ENCODE data around the gene ANXA2. TPM values are rescaled to one million over a fixed set of nuclear protein-coding genes. Genes with fewer than 3 reads are reported as not detected.
A peak's percentile ranks its signal among the peaks of the same experiment; 100 is the strongest.

The ANXA2 gene
- total RNA-seq, 4 donors from 2014 or later, result 487 to 718 (median 620) TPM

DNA sequence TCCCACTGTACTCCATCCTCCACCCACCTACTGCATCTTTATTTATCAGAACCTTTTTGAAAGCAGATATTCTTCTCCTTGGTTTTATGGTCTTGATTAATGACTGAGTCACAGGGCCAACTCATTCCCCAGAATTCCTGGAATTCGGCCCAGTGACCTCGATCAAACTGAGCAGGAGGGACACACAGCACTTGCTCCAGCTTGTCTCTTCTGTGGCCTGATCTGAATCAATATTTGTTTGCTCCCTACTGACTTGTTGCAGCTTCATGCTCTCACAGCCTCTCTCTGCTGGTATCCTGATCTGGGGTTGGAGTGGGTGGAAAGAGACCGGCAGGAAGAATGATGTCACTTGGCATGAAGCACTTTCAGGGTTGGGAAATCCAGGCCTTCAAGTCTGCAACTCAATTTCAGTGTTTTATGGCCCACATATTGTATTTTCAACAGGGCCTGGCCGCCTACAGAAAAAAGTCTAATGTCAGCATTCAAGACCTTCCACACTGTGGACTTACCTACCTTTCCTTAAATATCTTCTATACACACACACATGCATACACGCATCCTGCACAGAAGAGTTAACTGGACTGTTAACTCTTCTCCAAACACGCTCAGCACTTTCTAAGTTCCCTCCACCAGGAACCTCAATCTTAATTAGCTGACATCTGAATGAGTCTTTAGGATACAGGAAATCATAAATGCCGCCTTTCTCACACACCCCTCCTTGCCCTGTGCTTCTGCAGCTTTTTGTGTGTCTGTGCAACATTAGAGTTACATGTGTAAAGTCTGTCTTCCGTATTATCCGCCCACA lies 4.6 kb downstream of the ANXA2 start:
- in situ Hi-C loops (cut with MboI; ENCODE audit: low pct_ligation_motif_present in 1 of 4, low pct_unique_long_range_greater_than_20kb in 1 of 4, low sequenced_read_pairs in 3 of 4), result no loop called here
- H3K4me3 ChIP-seq, result peak overlapping the region in 1 of 4 donors; percentile 32

GRCh38 chr15:60392601-60392985 lies 5.2 kb downstream of the ANXA2 start:
- intact Hi-C loops (cut with DNase I; ENCODE audit: low total_unique reads), result no loop called here
- DNase-seq, result peak; percentile 23
- in situ Hi-C loops (cut with MboI; ENCODE audit: low pct_ligation_motif_present in 1 of 4, low pct_unique_long_range_greater_than_20kb in 1 of 4, low sequenced_read_pairs in 3 of 4), result no loop called here

More for the DNA sequence above, 4.6 kb downstream of the ANXA2 start:
- 10 to 23% methylated on average over 7 to 9 of the region's 9 CpGs for WGBS, 2 donors (ENCODE audit: low coverage in 1 of 2)
- intact Hi-C loops (cut with DNase I; ENCODE audit: low total_unique reads), result no loop called here
- peak overlapping the region; percentile 97 to 99 (median 98) for H3K27ac ChIP-seq
- no peaks in the 10 kb centered on the region for H3K9me3 ChIP-seq
- peak; percentile 72 for DNase-seq
- H3K36me3 ChIP-seq, result peaks cover 0 to 5% (median 0%) of the 10 kb centered on the region in 4 donors
- no peak for TF ChIP-seq EP300 (IDR thresholded peaks at IDR 0.05; ENCODE audit: low read depth)
- peak; percentile 80 to 86 (median 83) for TF ChIP-seq POLR2AphosphoS5 (IDR thresholded peaks at IDR 0.05)
- peak; percentile 47 for TF ChIP-seq POLR2A (IDR thresholded peaks at IDR 0.05)
- TF ChIP-seq, protein P1, sequence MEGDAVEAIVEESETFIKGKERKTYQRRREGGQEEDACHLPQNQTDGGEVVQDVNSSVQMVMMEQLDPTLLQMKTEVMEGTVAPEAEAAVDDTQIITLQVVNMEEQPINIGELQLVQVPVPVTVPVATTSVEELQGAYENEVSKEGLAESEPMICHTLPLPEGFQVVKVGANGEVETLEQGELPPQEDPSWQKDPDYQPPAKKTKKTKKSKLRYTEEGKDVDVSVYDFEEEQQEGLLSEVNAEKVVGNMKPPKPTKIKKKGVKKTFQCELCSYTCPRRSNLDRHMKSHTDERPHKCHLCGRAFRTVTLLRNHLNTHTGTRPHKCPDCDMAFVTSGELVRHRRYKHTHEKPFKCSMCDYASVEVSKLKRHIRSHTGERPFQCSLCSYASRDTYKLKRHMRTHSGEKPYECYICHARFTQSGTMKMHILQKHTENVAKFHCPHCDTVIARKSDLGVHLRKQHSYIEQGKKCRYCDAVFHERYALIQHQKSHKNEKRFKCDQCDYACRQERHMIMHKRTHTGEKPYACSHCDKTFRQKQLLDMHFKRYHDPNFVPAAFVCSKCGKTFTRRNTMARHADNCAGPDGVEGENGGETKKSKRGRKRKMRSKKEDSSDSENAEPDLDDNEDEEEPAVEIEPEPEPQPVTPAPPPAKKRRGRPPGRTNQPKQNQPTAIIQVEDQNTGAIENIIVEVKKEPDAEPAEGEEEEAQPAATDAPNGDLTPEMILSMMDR (IDR thresholded peaks at IDR 0.05), result no peak
- H3K27me3 ChIP-seq, result no peaks in the 10 kb centered on the region
- peaks cover 61 to 83% (median 80%) of the 10 kb centered on the region in 4 donors for H3K4me1 ChIP-seq

GRCh38 chr15:60391722-60392315 lies 6.0 kb downstream of the ANXA2 start:
- Histone ChIP-seq H3K36me3 (peaks cover 0 to 5% (median 0%) of the 10 kb centered on the region in 4 donors), H3K27ac (peak overlapping the region; percentile 97 to 99 (median 98)), H3K4me1 (peaks cover 61 to 90% (median 79%) of the 10 kb centered on the region in 4 donors), H3K4me3 (no peak overlapping the region), H3K27me3 (no peaks in the 10 kb centered on the region), H3K9me3 (no peaks in the 10 kb centered on the region)
- DNase-seq, result peak; percentile 21
- in situ Hi-C loops (cut with MboI; ENCODE audit: low pct_ligation_motif_present in 1 of 4, low pct_unique_long_range_greater_than_20kb in 1 of 4, low sequenced_read_pairs in 3 of 4), result no loop called here
- intact Hi-C loops (cut with DNase I; ENCODE audit: low total_unique reads), result no loop called here
- WGBS, 2 donors (ENCODE audit: low coverage in 1 of 2), result 22 to 26% methylated on average over 3 to 4 of the region's 4 CpGs
- TF ChIP-seq POLR2AphosphoS5 (IDR thresholded peaks at IDR 0.05), result no peak
- no peak for TF ChIP-seq EP300 (IDR thresholded peaks at IDR 0.05; ENCODE audit: low read depth)
- TF ChIP-seq, protein P1 (IDR thresholded peaks at IDR 0.05), result no peak
- TF ChIP-seq POLR2A (IDR thresholded peaks at IDR 0.05), result no peak

More at GRCh38 chr15:60392601-60392985, 5.2 kb downstream of the ANXA2 start:
- TF ChIP-seq EP300 (IDR thresholded peaks at IDR 0.05; ENCODE audit: low read depth) (no peak), POLR2AphosphoS5 (IDR thresholded peaks at IDR 0.05) (peak in 1 of 3 donors; percentile 6)
- H3K9me3 ChIP-seq, result no peaks in the 10 kb centered on the region
- no peaks in the 10 kb centered on the region for H3K27me3 ChIP-seq
- no peak overlapping the region for H3K4me3 ChIP-seq
- H3K4me1 ChIP-seq, result peaks cover 61 to 89% (median 79%) of the 10 kb centered on the region in 4 donors
- H3K27ac ChIP-seq, result peak overlapping the region; percentile 97 to 99 (median 98)
- peaks cover 0 to 5% (median 0%) of the 10 kb centered on the region in 4 donors for H3K36me3 ChIP-seq
- WGBS, 2 donors (ENCODE audit: low coverage in 1 of 2), result 5 to 7% methylated on average over 3 of the region's 3 CpGs

DNA sequence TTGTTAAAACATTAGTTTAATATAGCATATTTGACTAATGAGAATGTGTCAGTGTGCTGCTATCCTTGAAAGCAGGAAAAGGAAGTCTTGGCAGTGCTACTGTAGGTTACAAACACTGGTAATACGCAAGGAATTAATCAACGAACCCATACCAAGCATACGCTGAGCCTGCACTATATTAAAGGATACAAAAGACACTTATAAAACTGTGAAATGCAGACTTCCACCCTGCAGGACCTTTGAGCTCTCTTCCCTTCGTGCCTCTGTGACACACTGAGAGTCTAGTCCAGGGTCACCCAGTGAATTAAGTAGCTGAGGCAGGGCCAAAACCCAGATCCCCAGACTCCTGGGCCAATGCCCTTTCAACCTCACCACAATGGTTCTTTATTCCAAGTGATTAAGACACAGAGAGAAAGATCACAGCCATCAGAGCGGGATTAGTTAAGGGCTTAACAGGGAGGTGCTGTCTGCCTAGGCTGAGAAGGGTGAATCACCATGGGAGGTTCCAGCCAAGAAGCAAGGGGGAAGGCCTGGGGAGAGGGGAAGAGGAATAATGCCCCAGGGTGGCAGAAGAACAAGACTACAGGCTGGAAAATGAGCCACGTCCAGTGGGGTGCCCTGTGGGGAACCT lies 6.8 kb downstream of the ANXA2 start:
- Histone ChIP-seq H3K4me3 (no peak overlapping the region), H3K9me3 (no peaks in the 10 kb centered on the region), H3K36me3 (peaks cover 0 to 5% (median 0%) of the 10 kb centered on the region in 4 donors), H3K27me3 (no peaks in the 10 kb centered on the region), H3K27ac (peak overlapping the region; percentile 97 to 99 (median 98)), H3K4me1 (peaks cover 61 to 82% (median 72%) of the 10 kb centered on the region in 4 donors)
- peak; percentile 70 for DNase-seq
- in situ Hi-C loops (cut with MboI; ENCODE audit: low pct_ligation_motif_present in 1 of 4, low pct_unique_long_range_greater_than_20kb in 1 of 4, low sequenced_read_pairs in 3 of 4) (no loop called here), intact Hi-C loops (cut with DNase I; ENCODE audit: low total_unique reads) (no loop called here)
- WGBS, 2 donors (ENCODE audit: low coverage in 1 of 2), result 14 to 40% methylated on average over 2 to 6 of the region's 6 CpGs
- TF ChIP-seq EP300 (IDR thresholded peaks at IDR 0.05; ENCODE audit: low read depth) (no peak), POLR2A (IDR thresholded peaks at IDR 0.05) (peak; percentile 34), POLR2AphosphoS5 (IDR thresholded peaks at IDR 0.05) (peak in 2 of 3 donors; percentile 54 to 79)
- TF ChIP-seq, protein P1 (IDR thresholded peaks at IDR 0.05), result no peak

All from transverse colon (tissue), 4 donors.